CD14-positive monocyte (primary cell): Measurements from ENCODE around the gene CKS2. TPM values are rescaled to one million over a fixed set of nuclear protein-coding genes. Genes with fewer than 3 reads are reported as not detected.

Experiments used
- DNase-seq, 3 donors: peaks; one replicate each; pipeline ENCODE4 v3.0.0-alpha.2; 2011 to 2022
- H2AFZ ChIP-seq: 2 replicates; pipeline ENCODE4 v1.6.0; 2012; ENCODE audit warnings: mild to moderate bottlenecking, low read depth, low read length, inconsistent platforms; ENCODE audit not compliant: insufficient read depth, poor library complexity, severe bottlenecking
- H3K27ac ChIP-seq, 2 donors: 1 replicate in 1 of 2; 2 replicates in 1 of 2; pipeline ENCODE4 v1.5.1; 2012 to 2013; ENCODE audit warnings: low read length in 2 of 2, control low read depth in 1 of 2, inconsistent platforms in 1 of 2, low read depth in 1 of 2, mild to moderate bottlenecking in 1 of 2
- H3K27me3 ChIP-seq, 2 donors: one replicate each; pipeline versions ENCODE4 v1.6.0 to v1.6.1; 2011 to 2013; ENCODE audit warnings: low read length in 2 of 2; ENCODE audit not compliant: control insufficient read depth in 2 of 2, insufficient read depth in 2 of 2
- H3K36me3 ChIP-seq, 2 donors: replicated peaks in 1 of 2; 1 replicate in 1 of 2; 2 replicates in 1 of 2; pipeline versions ENCODE4 v1.5.1 to v1.6.1; 2012 to 2013; ENCODE audit warnings: low read length in 2 of 2, control low read depth in 1 of 2, inconsistent platforms in 1 of 2, mild to moderate bottlenecking in 1 of 2; ENCODE audit not compliant: insufficient read depth in 2 of 2, control insufficient read depth in 1 of 2
- H3K4me1 ChIP-seq, 2 donors: 1 replicate in 1 of 2; 2 replicates in 1 of 2; pipeline versions ENCODE4 v1.5.1 to v1.6.1; 2012 to 2013; ENCODE audit warnings: low read length in 2 of 2, control low read depth in 1 of 2, inconsistent platforms in 1 of 2, mild to moderate bottlenecking in 1 of 2, moderate library complexity in 1 of 2; ENCODE audit not compliant: insufficient read depth in 2 of 2, control insufficient read depth in 1 of 2
- H3K4me2 ChIP-seq: replicated peaks from 2 replicates; pipeline ENCODE3; 2012; ENCODE audit warnings: low read length, moderate library complexity, mild to moderate bottlenecking; ENCODE audit not compliant: poor library complexity, severe bottlenecking; ENCODE audit errors: extremely low read depth
- H3K4me3 ChIP-seq, 3 experiments: fragments of 200-600 bp in 1 of 3; sonication (generic) in 1 of 3; replicated peaks in 1 of 3; 1 replicate in 2 of 3; 2 replicates in 1 of 3; pipeline ENCODE4 v1.5.1; 2011 to 2013; ENCODE audit warnings: low read length in 3 of 3, mild to moderate bottlenecking in 3 of 3, control low read depth in 2 of 3, low read depth in 2 of 3, inconsistent platforms in 1 of 3, moderate library complexity in 1 of 3
- H3K79me2 ChIP-seq: 2 replicates; pipeline ENCODE4 v1.6.0; 2012; ENCODE audit warnings: mild to moderate bottlenecking, control low read depth, inconsistent platforms, low read length, moderate library complexity; ENCODE audit not compliant: insufficient read depth
- H3K9ac ChIP-seq: 2 replicates; pipeline ENCODE4 v1.6.0; 2017; ENCODE audit warnings: low read length, mild to moderate bottlenecking; ENCODE audit not compliant: insufficient read depth, poor library complexity, severe bottlenecking
- H3K9me3 ChIP-seq, 2 donors: replicated peaks in 1 of 2; 1 replicate in 1 of 2; 2 replicates in 1 of 2; pipeline versions ENCODE4 v1.5.1 to v1.6.1; 2012 to 2013; ENCODE audit warnings: low read length in 2 of 2, control low read depth in 1 of 2; ENCODE audit not compliant: control insufficient read depth in 1 of 2, insufficient read depth in 1 of 2
- H4K20me1 ChIP-seq: 2 replicates; pipeline ENCODE4 v1.6.0; 2012; ENCODE audit warnings: mild to moderate bottlenecking, low read length, control low read depth, moderate library complexity; ENCODE audit not compliant: insufficient read depth
- H3K27ac Mint-ChIP-seq, 7 donors: one replicate each; pipeline ENCODE4 v1.8.0; 2020; ENCODE audit warnings: mild to moderate bottlenecking in 7 of 7, mixed read lengths in 7 of 7, moderate library complexity in 6 of 7, inconsistent platforms in 2 of 7
- H3K27me3 Mint-ChIP-seq, 3 donors: one replicate each; pipeline ENCODE4 v1.8.0; 2021 to 2022; ENCODE audit warnings: low read depth in 3 of 3, mild to moderate bottlenecking in 3 of 3, mixed read lengths in 3 of 3, moderate library complexity in 3 of 3, inconsistent platforms in 1 of 3
- H3K36me3 Mint-ChIP-seq, 2 donors: one replicate each; pipeline ENCODE4 v1.8.0; 2020; ENCODE audit warnings: mixed read lengths in 2 of 2, inconsistent platforms in 1 of 2, mild to moderate bottlenecking in 1 of 2
- H3K4me1 Mint-ChIP-seq: one replicate; pipeline ENCODE4 v1.8.0; 2020; ENCODE audit warnings: mild to moderate bottlenecking, mixed read lengths
- H3K4me3 Mint-ChIP-seq, 2 donors: one replicate each; pipeline ENCODE4 v1.8.0; 2020; ENCODE audit warnings: mild to moderate bottlenecking in 2 of 2, mixed read lengths in 2 of 2, moderate library complexity in 1 of 2
- H3K9me3 Mint-ChIP-seq, 7 donors: one replicate each; pipeline ENCODE4 v1.8.0; 2020 to 2022; ENCODE audit warnings: mixed read lengths in 7 of 7, mild to moderate bottlenecking in 6 of 7, moderate library complexity in 6 of 7, inconsistent platforms in 2 of 7
- CTCF ChIP-seq: fragments of 200-600 bp; IDR thresholded peaks from one replicate; pipeline ENCODE4 v1.8.0; 2022; ENCODE audit warnings: antibody characterized with exemption, mild to moderate bottlenecking
- WGBS: methylation state at CpG from one replicate; pipeline ENCODE4 v1.1.5; 2013; ENCODE audit warnings: missing lambda C conversion rate; ENCODE audit not compliant: insufficient coverage; 5-methylcytosine and 5-hydroxymethylcytosine counted together
- intact Hi-C, 2 donors: fragments of 100-400 bp; cut with micrococcal nuclease; formaldehyde crosslinking; loops; one replicate each; pipeline versions ENCODE4 v1.15.0 to v1.15.1; 2023
- polyA plus RNA-seq, 3 donors: library from polyadenylated mRNA; depleted of rRNA in 1 of 3; unstranded in 2 of 3; stranded (reverse) in 1 of 3; fragments of 300-500 nt in 2 of 3; fragments of >200 nt in 1 of 3; fragmentation: Illumina TruSeq in 2 of 3; gene quantifications; 1 replicate in 2 of 3; 2 replicates in 1 of 3; pipeline ENCODE4 v1.2.3, GENCODE V29; 2012 to 2021

The CKS2 gene
- polyA plus RNA-seq, 3 donors: 12.3 to 142 (median 14.5) TPM

DNA sequence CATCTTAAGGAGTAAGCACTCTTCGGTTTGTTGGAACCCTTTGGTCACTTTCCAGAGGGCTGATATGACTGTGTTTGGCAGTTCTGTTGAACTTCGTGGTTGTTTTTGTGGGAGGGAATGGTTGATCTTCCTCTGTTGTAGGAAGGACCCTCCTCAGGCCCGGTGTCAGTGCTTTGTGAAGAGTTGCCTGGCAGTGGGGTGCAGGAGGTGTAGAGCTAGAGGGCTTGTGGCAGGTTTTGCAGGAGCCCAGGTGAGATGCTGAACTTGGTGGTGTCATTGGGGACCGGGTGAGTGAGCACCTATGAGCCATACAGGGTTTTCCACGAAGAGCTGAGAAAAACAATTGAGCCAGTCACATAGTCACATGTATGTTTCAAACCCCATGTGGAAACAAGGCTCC, 34.5 kb downstream of the CKS2 start:
- WGBS: 90% methylated on average over 4 of the region's 5 CpGs
- Histone ChIP-seq H3K36me3 (peaks cover 89 to 100% of the 10 kb centered on the region in 2 donors), H3K9me3 (no peaks in the 10 kb centered on the region), H3K9ac (no peak overlapping the region), H3K79me2 (no peaks in the 10 kb centered on the region), H3K4me2 (no peak overlapping the region), H3K27me3 (no peaks in the 10 kb centered on the region), H3K4me3 (no peak overlapping the region), H3K4me1 (no peaks in the 10 kb centered on the region), H2AFZ (no peak overlapping the region), H3K27ac (no peak overlapping the region), H4K20me1 (no peaks in the 10 kb centered on the region)
- Mint-ChIP-seq H3K9me3 (peaks cover 0 to 2% (median 0%) of the 10 kb centered on the region in 7 donors), H3K36me3 (peaks cover 95 to 99% of the 10 kb centered on the region in 2 donors), H3K27ac (peak overlapping the region in 2 of 7 donors; percentile 12 to 51), H3K4me3 (no peak overlapping the region), H3K4me1 (peaks cover 1% of the 10 kb centered on the region), H3K27me3 (no peaks in the 10 kb centered on the region)
- TF ChIP-seq CTCF: no peak
- no peak for DNase-seq
- intact Hi-C loops: no loop called here

GRCh38 chr9:89346696-89347095, 35.7 kb downstream of the CKS2 start:
- no peak overlapping the region for H3K4me3 Mint-ChIP-seq
- no peaks in the 10 kb centered on the region for H3K79me2 ChIP-seq
- peaks cover 13% of the 10 kb centered on the region for H3K4me1 Mint-ChIP-seq
- no peak overlapping the region for H3K4me2 ChIP-seq
- intact Hi-C loops: no loop called here
- H3K9me3 Mint-ChIP-seq: peaks cover 0 to 2% (median 0%) of the 10 kb centered on the region in 7 donors
- no peaks in the 10 kb centered on the region for H3K27me3 Mint-ChIP-seq
- H3K4me1 ChIP-seq: peaks cover 9 to 12% of the 10 kb centered on the region in 2 donors
- WGBS: 95% methylated on average over 8 of the region's 9 CpGs
- H2AFZ ChIP-seq: no peak overlapping the region
- H3K9me3 ChIP-seq: no peaks in the 10 kb centered on the region
- no peak for TF ChIP-seq CTCF
- no peak overlapping the region for H3K27ac Mint-ChIP-seq
- peaks cover 96 to 99% of the 10 kb centered on the region in 2 donors for H3K36me3 Mint-ChIP-seq
- H3K4me3 ChIP-seq: no peak overlapping the region
- no peaks in the 10 kb centered on the region for H4K20me1 ChIP-seq
- H3K9ac ChIP-seq: no peak overlapping the region
- H3K27ac ChIP-seq: no peak overlapping the region
- no peaks in the 10 kb centered on the region for H3K27me3 ChIP-seq
- peaks cover 86 to 100% of the 10 kb centered on the region in 2 donors for H3K36me3 ChIP-seq
- DNase-seq: no peak
